Measurements from ENCODE around the gene UGT1A6. TPM values are rescaled to one million over a fixed set of nuclear protein-coding genes. Genes with fewer than 3 reads are reported as not detected.
"Not testable (repeated sequence)": the region's sequence is repeated elsewhere in the genome, so short reads cannot be mapped to it uniquely, and the experiment has no call there.

Gene UGT1A6
- total RNA-seq, result 206 and 675 TPM in 2 replicates

DNA sequence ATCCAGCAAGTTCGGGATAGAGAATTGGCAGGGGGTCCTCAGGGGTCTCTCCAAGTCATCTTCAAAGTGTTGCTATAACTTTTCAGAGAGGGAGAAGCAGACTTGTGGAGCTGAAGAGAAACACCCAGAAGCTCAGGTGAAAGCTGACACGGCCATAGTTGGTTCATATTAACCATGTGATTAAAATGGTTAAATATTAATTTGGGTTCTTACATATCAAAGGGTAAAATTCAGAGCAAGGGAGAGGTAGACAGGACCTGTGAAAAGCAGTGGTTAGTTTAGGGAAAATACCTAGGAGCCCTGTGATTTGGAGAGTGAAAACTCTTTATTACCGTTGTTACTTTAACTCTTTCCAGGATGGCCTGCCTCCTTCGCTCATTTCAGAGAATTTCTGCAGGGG lies at the start of gene UGT1A6:
TSS of gene UGT1A6 (plus strand) at position 243 of the 400 bp plus-strand sequence. CDS start at position 358, 115 bp downstream.
- DNase-seq (ENCODE audit: low read depth), result peak; percentile 82

DNA sequence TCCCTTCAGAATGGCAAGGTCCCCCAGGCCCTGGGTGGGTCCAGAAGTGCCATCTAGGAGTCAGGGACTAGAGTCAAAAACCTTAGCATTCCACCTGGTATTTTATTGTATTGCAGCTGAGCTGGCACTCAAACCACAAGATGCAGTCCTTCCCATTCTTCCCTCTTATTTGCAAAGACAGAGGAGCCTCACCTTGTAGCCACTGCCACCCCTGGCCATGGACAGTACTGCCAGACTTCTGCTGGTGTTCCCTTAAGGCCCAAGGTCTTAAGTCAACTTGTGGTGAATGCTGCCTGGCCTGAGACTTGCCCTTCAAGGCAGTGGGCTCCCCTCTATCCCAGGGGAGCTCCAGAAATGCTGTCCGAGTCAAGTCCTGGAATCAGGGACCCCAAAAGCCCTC lies 49.6 kb upstream of the UGT1A6 start:
- peak; percentile 41 for DNase-seq (ENCODE audit: low read depth)

DNA sequence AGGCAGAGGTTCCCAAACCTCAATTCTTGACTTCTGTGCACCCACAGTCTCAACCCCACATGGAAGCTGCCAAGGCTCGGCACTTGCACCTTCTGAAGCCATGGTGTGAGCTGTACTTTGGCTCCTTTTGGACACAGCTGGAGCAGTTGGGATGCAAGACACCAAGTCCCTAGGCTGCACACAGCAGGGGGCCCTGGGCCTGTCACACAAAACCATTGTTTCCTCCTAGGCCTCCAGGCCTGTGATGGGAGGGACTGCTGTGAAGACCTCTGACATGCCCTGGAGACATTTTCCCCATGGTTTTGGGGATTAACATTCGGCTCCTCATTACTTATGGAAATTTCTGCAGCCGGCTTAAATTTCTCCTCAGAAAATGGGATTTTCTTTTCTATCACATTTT lies 46.7 kb upstream of the UGT1A6 start:
- not testable (repeated sequence) for DNase-seq (ENCODE audit: low read depth)

- no peak for DNase-seq (ENCODE audit: low read depth)
Observed at GRCh38 chr2:233650981-233651380, 41.7 kb upstream of the UGT1A6 start.

GRCh38 chr2:233651430-233651829 lies 41.3 kb upstream of the UGT1A6 start:
- DNase-seq (ENCODE audit: low read depth), result no peak

GRCh38 chr2:233654501-233654900 lies 38.2 kb upstream of the UGT1A6 start:
- DNase-seq (ENCODE audit: low read depth), result no peak

GRCh38 chr2:233655043-233655442 lies 37.6 kb upstream of the UGT1A6 start:
- no peak for DNase-seq (ENCODE audit: low read depth)

- not testable (repeated sequence) for DNase-seq (ENCODE audit: low read depth)
Observed at GRCh38 chr2:233655943-233656342, 36.7 kb upstream of the UGT1A6 start.

GRCh38 chr2:233656443-233656842 lies 36.2 kb upstream of the UGT1A6 start:
- no peak for DNase-seq (ENCODE audit: low read depth)

- no peak for DNase-seq (ENCODE audit: low read depth)
Observed at GRCh38 chr2:233658610-233659009, 34.1 kb upstream of the UGT1A6 start.

GRCh38 chr2:233663911-233664310 lies 28.8 kb upstream of the UGT1A6 start:
- no peak for DNase-seq (ENCODE audit: low read depth)

DNA sequence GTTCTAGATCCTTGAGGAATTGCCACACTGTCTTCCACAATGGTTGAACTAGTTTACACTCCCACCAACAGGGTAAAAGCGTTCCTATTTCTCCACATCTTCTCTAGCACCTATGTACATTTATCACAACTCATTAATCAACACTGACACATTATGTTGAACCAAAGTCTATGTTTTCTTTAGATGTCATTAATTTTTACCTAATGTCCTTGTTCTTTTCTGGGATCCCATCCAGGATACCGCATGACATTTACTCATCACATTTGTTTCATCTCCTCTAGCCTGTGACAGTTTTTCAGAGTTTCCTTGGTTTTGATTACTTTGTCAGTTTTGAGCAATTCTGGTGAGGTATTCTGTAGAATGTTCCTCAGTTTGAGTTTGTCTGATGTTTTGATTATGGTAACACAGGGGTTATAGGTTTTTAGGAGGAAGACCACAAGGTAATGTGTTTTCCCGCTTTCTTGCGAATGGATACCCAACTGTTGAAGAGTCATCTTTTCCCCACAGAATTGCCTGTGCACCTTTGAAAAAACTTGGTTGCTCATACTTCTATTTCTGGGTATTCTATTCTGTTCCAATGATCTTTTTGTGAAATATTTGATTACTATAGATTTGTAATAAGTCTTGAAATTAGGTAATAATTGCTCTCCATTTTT lies 24.0 kb upstream of the UGT1A6 start:
- peak; percentile 93 for DNase-seq (ENCODE audit: low read depth)

DNA sequence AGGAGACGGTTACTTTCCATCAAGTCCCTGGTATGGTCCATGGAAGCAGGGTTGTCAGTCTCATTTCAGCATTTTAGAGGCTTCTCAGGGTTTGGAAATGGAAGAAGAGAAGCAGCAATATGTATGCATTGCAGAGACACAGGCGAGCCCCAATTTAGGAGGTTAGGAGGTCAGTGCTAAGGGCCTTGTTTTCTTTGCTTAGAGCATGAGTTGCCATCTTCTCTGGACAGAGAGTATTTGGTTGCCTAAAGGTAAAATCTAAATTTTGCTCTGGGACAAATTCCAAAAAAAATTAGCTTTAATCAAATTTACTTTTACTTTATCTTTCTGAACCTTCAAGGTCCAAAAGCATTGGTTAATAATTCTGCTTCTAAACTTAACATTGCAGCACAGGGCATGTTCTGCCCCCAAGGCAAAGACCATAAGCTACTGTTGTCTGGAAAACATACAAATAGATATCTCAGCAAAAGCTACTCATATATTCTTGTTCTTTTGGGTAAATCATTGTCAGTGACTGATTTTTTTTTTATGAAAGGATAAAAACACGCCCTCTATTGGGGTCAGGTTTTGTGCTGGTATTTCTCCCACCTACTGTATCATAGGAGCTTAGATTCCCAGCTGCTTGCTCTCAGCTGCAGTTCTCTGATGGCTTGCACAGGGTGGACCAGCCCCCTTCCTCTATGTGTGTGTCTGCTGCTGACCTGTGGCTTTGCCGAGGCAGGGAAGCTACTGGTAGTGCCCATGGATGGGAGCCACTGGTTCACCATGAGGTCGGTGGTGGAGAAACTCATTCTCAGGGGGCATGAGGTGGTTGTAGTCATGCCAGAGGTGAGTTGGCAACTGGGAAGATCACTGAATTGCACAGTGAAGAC lies 21.2 kb upstream of the UGT1A6 start, which contains the start of gene UGT1A9:
TSS of gene UGT1A9 (plus strand) at position 609 of the 872 bp plus-strand sequence. CDS start at position 646, 37 bp downstream.
- DNase-seq (ENCODE audit: low read depth), result no peak

GRCh38 chr2:233672886-233673285 lies 19.8 kb upstream of the UGT1A6 start:
- no peak for DNase-seq (ENCODE audit: low read depth)

DNA sequence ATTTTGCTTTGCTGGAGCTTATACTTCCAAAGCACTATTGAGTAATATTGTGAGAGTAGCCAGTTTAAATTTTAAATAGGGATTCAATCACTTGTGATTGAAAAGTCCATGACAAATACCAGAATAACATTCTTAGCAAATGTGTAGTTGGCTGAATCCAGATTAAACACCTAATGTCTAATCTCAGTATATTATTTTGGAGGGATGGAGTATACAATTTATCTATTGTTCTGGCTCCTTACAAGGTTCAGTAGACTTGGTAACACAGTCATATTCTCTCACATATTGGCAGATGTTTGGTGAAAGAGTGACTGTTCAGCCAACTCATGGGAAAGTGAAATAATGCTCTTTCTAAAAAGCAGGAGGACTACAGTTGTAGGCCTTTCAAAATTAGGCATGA lies 18.8 kb upstream of the UGT1A6 start:
- DNase-seq (ENCODE audit: low read depth), result peak; percentile 64

GRCh38 chr2:233674314-233674713 lies 18.4 kb upstream of the UGT1A6 start:
- no peak for DNase-seq (ENCODE audit: low read depth)

- no peak for DNase-seq (ENCODE audit: low read depth)
Observed at GRCh38 chr2:233674995-233675394, 17.7 kb upstream of the UGT1A6 start.

- peak; percentile 73 for DNase-seq (ENCODE audit: low read depth)
Observed at GRCh38 chr2:233676046-233676445, 16.6 kb upstream of the UGT1A6 start.

GRCh38 chr2:233679196-233679595 lies 13.5 kb upstream of the UGT1A6 start:
- DNase-seq (ENCODE audit: low read depth), result peak; percentile 50

DNA sequence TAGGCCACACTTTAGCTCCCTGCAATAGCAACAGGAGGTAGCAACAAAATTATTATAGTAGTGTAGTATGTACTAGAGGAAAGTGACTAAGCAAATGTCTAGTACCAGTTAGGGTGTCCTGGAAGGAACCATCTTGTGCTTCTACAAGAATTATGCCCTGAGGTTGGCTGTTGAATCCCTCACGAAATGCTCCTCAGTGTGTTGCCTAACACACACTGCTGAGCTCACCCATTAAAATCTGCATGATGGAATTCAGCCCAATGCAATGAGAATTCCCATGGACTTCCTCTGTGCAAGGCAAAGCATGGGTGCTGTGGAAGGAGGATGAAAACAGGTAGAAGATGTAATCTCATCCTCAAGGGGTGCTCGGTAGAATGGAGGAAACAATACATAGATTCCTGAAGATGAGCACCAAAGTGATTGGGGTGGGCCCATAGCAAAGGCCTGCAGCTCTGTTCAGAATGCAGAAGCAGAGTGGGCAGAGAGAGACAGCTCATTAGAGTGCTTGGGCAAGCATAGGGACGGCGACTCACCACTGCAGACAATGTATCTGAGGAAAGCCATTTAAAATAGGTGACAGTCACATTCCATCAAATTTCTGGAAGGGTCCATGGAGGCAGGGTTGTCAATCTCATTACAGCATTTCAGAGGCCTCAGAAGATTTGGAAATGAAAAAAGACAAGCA lies 12.2 kb upstream of the UGT1A6 start:
- no peak for DNase-seq (ENCODE audit: low read depth)

GRCh38 chr2:233681521-233682099 lies 11.1 kb upstream of the UGT1A6 start, which contains the start of gene UGT1A7:
UGT1A7 (plus strand) TSS chr2:233681901; CDS start chr2:233681938, 37 bp downstream.
- no peak for DNase-seq (ENCODE audit: low read depth)

DNA sequence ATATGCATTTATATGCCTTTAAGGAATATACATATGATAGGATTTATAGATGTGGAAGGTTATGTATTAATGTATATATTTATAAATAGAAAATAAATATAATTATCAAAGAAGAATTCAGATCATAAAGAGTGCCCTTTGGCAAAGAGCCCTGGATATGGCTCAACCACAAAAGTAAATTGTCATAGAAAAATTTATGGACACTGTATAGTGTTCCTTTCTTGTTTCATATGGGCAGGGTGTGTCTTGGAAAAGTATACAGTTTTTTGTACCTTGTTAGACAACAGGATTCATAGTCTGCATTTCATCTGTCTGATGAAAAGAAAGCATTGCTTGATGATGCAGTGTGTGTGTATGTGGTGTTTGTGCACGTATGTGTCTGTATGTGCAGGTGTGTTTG lies 8.1 kb upstream of the UGT1A6 start:
- DNase-seq (ENCODE audit: low read depth), result no peak
